Panc1 (cell line): ENCODE results near the gene AMD1. TPM values are rescaled to one million over a fixed set of nuclear protein-coding genes. Genes with fewer than 3 reads are reported as not detected.

Experiments used
- ATAC-seq: fragments of 200-7000 bp; cut with Tn5 transposase; 2 replicates; pipeline ENCODE4 v1.9.1; 2020; ENCODE audit warnings: mild to moderate bottlenecking, moderate library complexity
- BruUV-seq: library from RNA; stranded (reverse); fragments of 400-500 nt; replicated peaks from 2 replicates; lab custom pipeline; 2021; lab: Mats Ljungman, UMichigan
- CTCF ChIA-PET: fragments of 300-600 bp; sonication (Branson Sonifier 250); formaldehyde crosslinking; loops from one replicate; lab custom pipeline; 2022; ENCODE audit warnings: antibody characterized with exemption; lab: Charles Lee
- POLR2A ChIA-PET: fragments of 300-600 bp; sonication (Branson Sonifier 250); formaldehyde crosslinking; loops from one replicate; lab custom pipeline; 2022; ENCODE audit warnings: antibody characterized with exemption; lab: Charles Lee
- DNase-seq: peaks from one replicate; pipeline ENCODE4 v3.0.0-alpha.2; 2010; ENCODE audit warnings: low read depth, low spot score
- H3K27ac ChIP-seq: 2 replicates; pipeline ENCODE4 v1.5.1; 2011; ENCODE audit warnings: mild to moderate bottlenecking, low read length, inconsistent platforms
- H3K27me3 ChIP-seq: fragments of 200-500 bp; sonication (Bioruptor generic); 2 replicates; pipeline ENCODE4 v1.6.0; 2014; ENCODE audit warnings: low read length, inconsistent platforms; ENCODE audit not compliant: control insufficient read depth, insufficient read depth
- H3K36me3 ChIP-seq: fragments of 200-500 bp; sonication (Bioruptor generic); 2 replicates; pipeline ENCODE4 v1.5.1; 2014; ENCODE audit warnings: inconsistent platforms, mild to moderate bottlenecking, low read length, moderate library complexity; ENCODE audit not compliant: control insufficient read depth, insufficient read depth
- H3K4me1 ChIP-seq: 2 replicates; pipeline ENCODE4 v1.5.1; 2011; ENCODE audit warnings: inconsistent platforms, mild to moderate bottlenecking, low read length, moderate library complexity; ENCODE audit not compliant: control insufficient read depth, insufficient read depth
- H3K4me3 ChIP-seq, 2 experiments: 2 replicates each; pipeline ENCODE4 v1.5.1; 2011 to 2012; ENCODE audit warnings: low read depth in 2 of 2, low read length in 2 of 2, mild to moderate bottlenecking in 2 of 2, inconsistent platforms in 1 of 2, moderate library complexity in 1 of 2
- H3K9me3 ChIP-seq: fragments of 200-500 bp; sonication (Bioruptor generic); 2 replicates; pipeline ENCODE4 v1.5.1; 2014; ENCODE audit warnings: low read depth, mild to moderate bottlenecking, inconsistent platforms, low read length, moderate library complexity; ENCODE audit not compliant: control insufficient read depth, insufficient read depth
- CTCF ChIP-seq: fragments of 450-650 bp; IDR thresholded peaks from 2 replicates; pipeline ENCODE4 v1.5.1; 2017; ENCODE audit warnings: mild to moderate bottlenecking
- POLR2AphosphoS5 ChIP-seq: IDR thresholded peaks from 2 replicates; pipeline ENCODE4 v1.6.1; 2012; ENCODE audit warnings: mild to moderate bottlenecking, low read depth, low read length, moderate library complexity
- REST ChIP-seq, 2 experiments: IDR thresholded peaks; 2 replicates each; pipeline ENCODE4 v1.6.1; 2011 to 2012; ENCODE audit warnings: low read depth in 2 of 2, control low read depth in 1 of 2, low read length in 1 of 2, mild to moderate bottlenecking in 1 of 2, moderate library complexity in 1 of 2; ENCODE audit not compliant: insufficient read depth in 1 of 2
- SIN3A ChIP-seq: IDR thresholded peaks from 2 replicates; pipeline ENCODE4 v1.6.1; 2012; ENCODE audit warnings: low read depth, mild to moderate bottlenecking, low read length, moderate library complexity, borderline replicate concordance; ENCODE audit not compliant: insufficient read depth
- TCF7L2 ChIP-seq: IDR thresholded peaks from 2 replicates; pipeline ENCODE4 v1.6.1; 2011; ENCODE audit warnings: mild to moderate bottlenecking, low read depth, low read length, inconsistent platforms
- in situ Hi-C: cut with HindIII; loops from 2 replicates; pipeline ENCODE4 v1.10.0; 2016; ENCODE audit warnings: low sequenced_read_pairs, low pct_unique_long_range_greater_than_20kb
- intact Hi-C: fragments of 100-400 bp; cut with micrococcal nuclease; formaldehyde crosslinking; loops from one replicate; pipeline ENCODE4 v1.10.0; 2022; ENCODE audit not compliant: unreplicated experiment
- total RNA-seq: library from RNA; stranded (reverse); gene quantifications from one replicate; pipeline ENCODE4 v1.2.1, GENCODE V29; 2021; ENCODE audit not compliant: unreplicated experiment

Gene AMD1
- total RNA-seq, 1 experiment from 2014 or later = 81.7 TPM

GRCh38 chr6:110938171-110938570 lies 63.6 kb downstream of the AMD1 start:
- CTCF ChIA-PET = no interaction called here

GRCh38 chr6:110939429-110940200 lies 65.0 kb downstream of the AMD1 start:
- ATAC-seq = no peak
- ChIA-PET CTCF (interaction anchor here (0.6 kb wide), 1 partner anchor 1076 kb away, joined by 11 read pairs; no protein-coding TSS in a partner anchor), POLR2A (no interaction called here)
- H3K4me3 ChIP-seq = no peak overlapping the region
- no peak for DNase-seq
- H3K36me3 ChIP-seq = no peaks in the 10 kb centered on the region
- H3K27ac ChIP-seq = no peak overlapping the region
- intact Hi-C loops (no loop called here), in situ Hi-C loops (no loop called here)
- no peaks in the 10 kb centered on the region for H3K9me3 ChIP-seq
- no peaks in the 10 kb centered on the region for H3K4me1 ChIP-seq
- no peaks in the 10 kb centered on the region for H3K27me3 ChIP-seq
- no TSS peak for BruUV-seq
- TF ChIP-seq SIN3A (no peak), REST (IDR thresholded peaks at IDR 0.05; ENCODE audit: insufficient read depth in 1 of 2, low read depth in 2 of 2, low read length in 1 of 2) (no peak), TCF7L2 (no peak), CTCF (no peak), POLR2AphosphoS5 (no peak)

More at GRCh38 chr6:110938171-110938570, 63.6 kb downstream of the AMD1 start:
- Histone ChIP-seq H3K4me1 (no peaks in the 10 kb centered on the region), H3K27me3 (no peaks in the 10 kb centered on the region), H3K36me3 (no peaks in the 10 kb centered on the region), H3K4me3 (no peak overlapping the region), H3K9me3 (no peaks in the 10 kb centered on the region), H3K27ac (no peak overlapping the region)
- POLR2A ChIA-PET = no interaction called here
- TF ChIP-seq POLR2AphosphoS5 (no peak), TCF7L2 (no peak), CTCF (no peak), REST (IDR thresholded peaks at IDR 0.05; ENCODE audit: insufficient read depth in 1 of 2, low read depth in 2 of 2, low read length in 1 of 2) (no peak), SIN3A (no peak)
- intact Hi-C loops = no loop called here
- ATAC-seq = no peak
- in situ Hi-C loops = no loop called here
- BruUV-seq = no TSS peak
- no peak for DNase-seq
